ENCODE results near the gene TET1.
"Not testable (repeated sequence)": the region's sequence is repeated elsewhere in the genome, so short reads cannot be mapped to it uniquely, and the experiment has no call there.

DNA sequence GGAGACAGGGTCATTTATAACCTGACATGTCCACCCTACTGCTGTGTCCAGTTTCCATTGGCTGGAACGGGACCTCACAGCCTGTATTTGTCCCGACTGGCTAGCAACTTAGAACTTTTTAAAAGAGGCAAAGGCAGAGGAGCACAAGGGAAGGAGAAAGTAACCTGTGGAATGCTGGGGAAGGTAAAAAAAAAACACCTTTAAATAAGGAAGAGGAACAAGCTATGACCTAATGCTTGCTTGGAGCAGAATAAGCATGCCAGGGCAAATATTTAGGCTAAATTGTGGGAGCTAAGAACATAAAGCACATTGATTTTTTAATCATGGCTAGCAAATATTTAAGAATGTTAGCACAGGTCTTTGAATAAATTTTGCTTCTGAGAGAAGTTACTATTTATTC is 43.9 kb upstream of the TET1 start:
- TF ChIP-seq CTCF, POLR2AphosphoS5 (IDR thresholded peaks at IDR 0.05): not testable (repeated sequence)
